HG03175 (cell line): ENCODE data around the gene CS.

ENCODE experiments used
- ATAC-seq: cut with Tn5 transposase; IDR thresholded peaks from one replicate; pipeline ENCODE4 v1.9.1; 2021; ENCODE audit warnings: mild to moderate bottlenecking, moderate library complexity; ENCODE audit not compliant: unreplicated experiment

The CS gene

GRCh38 chr12:56253091-56253490, 47.0 kb downstream of the CS start:
- ATAC-seq, result no peak

DNA sequence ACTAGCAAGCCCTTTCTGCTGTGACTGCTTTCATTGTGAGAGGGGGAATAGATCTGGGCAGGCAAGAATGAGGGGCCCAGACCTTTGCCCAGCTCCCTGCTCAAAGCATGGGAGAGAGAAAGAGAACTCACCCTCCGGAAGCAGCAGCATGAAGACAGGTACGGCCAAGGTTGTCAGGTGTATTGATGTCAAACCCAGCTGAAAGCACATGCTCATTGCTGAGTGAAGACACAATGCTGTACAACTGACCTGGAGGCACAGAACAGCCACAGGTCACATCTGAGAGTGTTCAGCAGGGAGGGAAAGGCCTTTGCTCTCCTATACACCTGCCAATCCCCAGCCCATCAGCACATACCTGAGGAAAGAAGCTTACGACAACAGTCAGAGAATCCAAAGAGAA, 47.5 kb downstream of the CS start:
- ATAC-seq, result no peak

GRCh38 chr12:56248711-56249110, 51.4 kb downstream of the CS start:
- no peak for ATAC-seq

DNA sequence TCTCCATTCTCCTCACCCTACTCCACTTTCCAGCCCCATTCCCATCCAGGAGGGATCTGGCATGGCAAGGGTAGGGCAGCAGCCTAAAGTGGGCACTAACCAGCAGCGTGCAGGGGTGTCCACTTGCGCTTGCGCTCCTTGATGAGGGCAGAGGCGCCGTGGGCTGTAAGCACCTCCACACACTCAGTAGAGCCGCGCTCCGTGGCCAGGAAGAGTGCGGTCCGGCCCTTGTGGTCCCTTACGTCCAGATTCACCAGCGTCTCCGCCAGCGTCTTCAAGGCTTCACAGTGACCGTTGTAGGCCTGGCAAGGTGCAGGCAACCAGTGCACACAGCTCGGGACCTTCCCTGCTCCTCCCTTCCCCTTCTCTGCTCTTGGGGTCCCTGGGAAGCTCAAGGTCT, 52.2 kb downstream of the CS start:
- ATAC-seq, result no peak

DNA sequence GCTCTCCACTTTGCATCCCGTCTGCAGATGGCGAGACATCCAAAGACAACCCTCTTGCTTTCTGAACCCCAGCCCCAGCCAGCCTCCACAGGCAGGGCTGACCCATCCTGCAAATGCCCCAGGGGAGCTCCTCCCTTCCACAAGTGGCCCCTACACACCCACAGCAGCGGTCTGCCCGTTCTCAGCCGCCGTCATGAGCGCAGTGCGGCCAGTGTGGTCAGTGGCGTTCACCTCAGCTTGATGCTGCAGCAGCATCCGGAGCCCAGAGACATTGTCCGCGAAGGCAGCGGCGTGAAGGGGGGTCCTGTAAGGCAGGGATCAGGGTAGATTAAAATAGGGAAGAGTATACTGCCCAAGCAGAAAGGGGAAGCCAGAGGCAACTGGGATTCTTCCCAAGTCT, 55.6 kb downstream of the CS start:
- no peak for ATAC-seq

GRCh38 chr12:56243731-56244181, 56.4 kb downstream of the CS start:
- ATAC-seq, result no peak

GRCh38 chr12:56242986-56243385, 57.1 kb downstream of the CS start:
- no peak for ATAC-seq

DNA sequence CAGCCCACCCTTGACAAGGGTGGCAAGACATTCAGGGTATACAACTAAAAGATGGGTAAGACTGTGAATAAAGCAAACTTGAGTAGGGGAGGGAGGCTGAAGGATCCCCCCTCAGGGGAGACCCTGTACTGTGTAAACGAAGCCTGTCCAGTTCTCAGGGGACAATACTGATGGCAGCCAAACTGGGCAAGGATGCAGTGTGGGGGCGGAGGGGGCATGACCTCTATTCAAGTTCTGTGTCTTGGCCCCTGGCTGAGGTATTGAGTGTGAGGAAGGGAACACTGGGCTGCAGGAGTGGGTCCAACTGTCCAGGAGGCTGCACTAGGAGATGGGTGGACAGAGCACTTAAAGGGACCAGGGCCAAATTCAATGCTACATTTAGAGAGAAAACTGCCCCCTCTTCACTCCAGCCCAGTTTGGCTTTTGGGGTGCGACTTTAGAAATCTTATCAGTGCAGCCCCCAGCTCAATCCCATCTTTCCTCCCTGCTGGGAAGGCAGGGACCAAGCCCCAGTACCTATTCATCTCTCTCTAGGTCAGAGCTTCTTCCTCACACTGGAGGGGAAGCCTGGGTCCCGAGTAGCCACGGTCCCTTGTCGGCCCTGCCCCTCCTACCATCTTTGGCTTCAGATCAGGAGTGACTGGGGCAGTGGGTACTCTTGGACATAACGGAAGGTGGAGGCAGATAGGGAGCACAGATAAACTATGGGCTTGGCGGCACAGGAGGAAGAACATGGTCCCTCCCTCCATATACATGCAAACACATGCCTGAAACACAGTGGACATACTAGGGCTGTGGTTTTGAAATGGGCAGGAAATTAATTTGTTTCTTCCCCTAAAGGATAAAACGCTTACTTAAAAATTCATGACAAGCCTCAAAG, 58.5 kb downstream of the CS start:
- no peak for ATAC-seq

GRCh38 chr12:56237552-56237951, 62.6 kb downstream of the CS start:
- ATAC-seq, result no peak

DNA sequence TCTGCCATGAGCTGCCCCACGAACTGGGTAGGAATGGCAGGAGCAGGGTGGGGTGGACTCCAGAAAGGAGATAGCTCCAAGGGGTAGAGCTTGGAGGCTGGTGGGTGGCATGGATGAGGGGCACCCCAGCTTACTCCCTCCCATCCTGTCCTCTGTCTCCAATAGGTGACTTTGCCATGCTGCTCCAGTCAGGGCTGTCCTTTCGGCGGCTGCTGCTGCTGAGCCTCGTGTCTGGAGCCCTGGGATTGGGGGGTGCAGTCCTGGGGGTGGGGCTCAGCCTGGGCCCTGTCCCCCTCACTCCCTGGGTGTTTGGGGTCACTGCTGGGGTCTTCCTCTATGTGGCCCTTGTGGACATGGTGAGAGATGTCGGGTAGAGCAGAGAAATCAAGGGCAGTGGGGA, 63.1 kb downstream of the CS start:
- ATAC-seq, result no peak

DNA sequence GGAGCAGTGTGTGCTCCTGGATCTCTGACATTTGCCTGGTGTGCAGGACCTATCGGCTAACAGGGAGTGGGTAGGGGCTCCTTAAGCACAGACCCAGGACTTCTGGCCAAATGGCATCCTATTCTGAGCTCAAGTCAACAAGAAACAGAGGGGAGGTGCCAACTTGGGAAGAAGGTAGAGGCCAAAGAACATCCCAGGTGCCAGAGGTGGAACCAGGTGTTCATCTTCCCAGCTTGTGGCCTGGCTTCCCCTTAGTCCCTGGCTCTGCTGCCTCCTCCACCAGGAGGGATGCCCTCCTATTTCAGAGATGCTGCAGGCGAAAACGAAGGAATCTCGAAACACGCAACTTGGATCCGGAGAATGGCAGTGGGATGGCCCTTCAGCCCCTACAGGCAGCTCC, 64.0 kb downstream of the CS start:
- no peak for ATAC-seq

DNA sequence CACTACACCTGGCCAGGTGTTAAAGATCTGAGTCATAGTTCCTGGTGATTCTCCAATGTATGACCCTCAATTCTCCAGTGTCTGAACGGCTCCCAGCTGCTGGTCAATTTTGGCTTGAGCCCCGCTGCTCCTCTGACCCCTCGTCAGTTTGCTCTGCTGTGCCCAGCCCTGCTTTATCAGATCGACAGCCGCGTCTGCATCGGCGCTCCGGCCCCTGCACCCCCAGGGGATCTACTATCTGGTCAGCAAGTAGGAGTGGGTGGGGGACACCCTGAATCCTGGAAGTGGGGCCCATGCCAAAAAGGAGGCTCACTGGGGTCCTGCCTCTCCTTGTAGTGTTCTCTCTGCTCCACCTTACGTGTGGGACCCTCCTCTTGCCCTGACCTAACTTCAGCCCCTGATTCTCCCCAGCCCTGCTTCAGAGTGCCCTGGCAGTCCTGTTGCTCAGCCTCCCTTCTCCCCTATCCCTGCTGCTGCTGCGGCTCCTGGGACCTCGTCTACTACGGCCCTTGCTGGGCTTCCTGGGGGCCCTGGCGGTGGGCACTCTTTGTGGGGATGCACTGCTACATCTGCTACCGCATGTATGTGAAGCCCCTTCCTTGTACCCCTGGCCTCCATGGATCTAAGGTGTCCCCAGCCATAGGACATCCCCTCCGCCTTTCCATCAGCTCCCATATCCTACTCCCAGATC, 65.2 kb downstream of the CS start:
- no peak for ATAC-seq

DNA sequence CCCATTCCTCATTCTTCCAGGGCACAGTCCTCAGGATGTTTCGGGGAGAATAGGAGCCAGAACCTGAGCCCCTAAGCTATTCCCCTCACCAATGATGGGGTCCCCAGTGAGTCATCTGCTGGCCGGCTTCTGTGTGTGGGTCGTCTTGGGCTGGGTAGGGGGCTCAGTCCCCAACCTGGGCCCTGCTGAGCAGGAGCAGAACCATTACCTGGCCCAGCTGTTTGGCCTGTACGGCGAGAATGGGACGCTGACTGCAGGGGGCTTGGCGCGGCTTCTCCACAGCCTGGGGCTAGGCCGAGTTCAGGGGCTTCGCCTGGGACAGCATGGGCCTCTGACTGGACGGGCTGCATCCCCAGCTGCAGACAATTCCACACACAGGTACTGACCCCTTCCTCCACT, 68.9 kb downstream of the CS start:
- no peak for ATAC-seq

GRCh38 chr12:56230432-56231183, 69.5 kb downstream of the CS start:
- ATAC-seq, result no peak

DNA sequence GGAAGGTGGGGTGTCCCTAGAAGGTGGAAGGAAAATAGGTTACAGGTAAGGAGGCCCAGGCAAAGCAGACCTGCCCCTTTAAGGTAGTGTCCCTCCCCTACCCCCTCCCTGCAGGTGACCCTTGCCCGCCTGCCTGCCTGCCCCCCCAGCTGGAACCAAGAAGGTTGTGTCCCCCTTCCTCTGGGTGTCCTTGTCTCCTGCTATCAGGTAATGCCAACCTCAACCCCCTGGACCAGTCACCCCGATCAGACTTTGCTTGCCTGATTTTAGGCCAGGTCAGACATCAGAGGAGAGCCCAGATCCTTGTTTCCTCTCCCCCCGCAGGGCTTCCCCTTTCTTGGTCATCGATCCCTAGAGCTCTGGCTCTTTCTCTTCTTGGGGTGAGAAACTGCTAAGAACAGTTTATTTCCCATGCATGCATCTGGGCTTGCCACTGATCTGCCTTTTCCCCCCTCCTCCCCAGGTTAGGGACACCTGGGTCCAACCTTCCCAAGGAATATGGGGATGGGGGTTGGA, 70.2 kb downstream of the CS start, which contains the start of gene SLC39A5:
Gene SLC39A5 (plus strand): TSS at position 136 of the 516 bp plus-strand sequence. CDS start 1,224 bp downstream, outside the sequence.
- ATAC-seq, result no peak

DNA sequence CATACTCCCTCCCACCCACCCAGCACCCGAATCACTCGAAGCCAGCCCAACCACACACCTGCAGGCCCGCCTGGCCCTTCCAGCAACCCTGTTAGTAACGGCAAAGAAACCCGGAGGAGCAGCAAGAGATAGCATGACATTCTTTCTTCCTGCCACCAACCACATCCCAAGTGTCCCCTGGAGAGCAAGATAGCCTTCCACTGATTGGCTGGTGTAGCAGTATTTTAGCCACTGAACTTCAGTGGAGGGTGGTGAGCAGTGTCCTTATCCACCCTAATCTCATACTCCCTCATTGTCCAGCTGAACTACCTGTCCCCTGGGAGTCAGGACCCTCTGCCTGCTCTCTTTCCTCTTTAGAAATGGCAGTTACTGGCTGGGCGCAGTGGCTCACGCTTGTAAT, 71.0 kb downstream of the CS start:
- ATAC-seq, result no peak

DNA sequence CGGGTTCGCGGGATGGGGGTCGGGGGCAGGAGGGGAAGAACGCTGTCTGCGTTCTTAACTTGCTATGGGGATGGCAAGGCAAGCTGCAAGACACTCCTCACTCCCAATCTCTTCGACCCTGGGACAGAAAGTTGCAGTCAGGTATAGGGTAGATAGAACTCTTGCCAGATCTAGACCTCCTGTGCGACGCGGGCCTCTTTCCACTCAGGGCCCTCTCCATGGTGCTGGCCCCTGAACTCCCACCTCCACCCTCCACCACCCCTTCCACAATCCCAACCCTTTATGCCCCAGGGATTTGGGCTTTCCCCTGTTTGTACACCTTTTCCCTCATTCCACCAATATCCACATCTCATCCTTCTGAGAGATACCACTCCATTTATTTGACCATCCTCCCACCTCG, 75.2 kb downstream of the CS start:
- ATAC-seq, result no peak

- ATAC-seq, result peak; percentile 73
Measured at GRCh38 chr12:56224102-56224701, 75.9 kb downstream of the CS start, which contains the start of gene NABP2. Gene NABP2, plus strand, starts transcription at chr12:56224342. Its CDS starts 515 bp downstream, at chr12:56224857.

DNA sequence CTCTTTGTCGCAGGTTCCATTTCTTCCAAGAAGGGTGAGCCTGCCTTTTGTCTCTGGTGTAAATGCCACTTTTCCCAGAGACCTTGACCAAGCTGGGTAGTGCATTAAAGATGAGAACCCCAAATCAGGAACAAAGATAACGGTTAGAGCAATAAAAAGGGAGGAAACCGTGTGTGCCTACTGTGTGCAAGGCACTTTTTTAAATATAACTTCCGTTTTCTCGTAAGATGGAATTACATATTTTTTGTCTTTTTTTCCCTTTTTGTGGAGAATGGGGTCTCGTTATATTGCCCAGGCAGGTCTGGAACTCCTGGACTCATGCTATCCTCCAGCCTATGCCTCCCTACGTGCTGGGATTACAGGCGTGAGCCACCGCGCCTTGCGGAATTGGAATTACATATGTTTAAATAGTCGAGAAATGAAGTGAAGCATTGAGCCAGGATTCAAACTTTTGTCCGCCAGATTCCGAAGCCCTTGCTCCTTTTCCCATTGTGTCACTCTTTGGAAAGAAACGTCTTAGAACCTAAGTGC, 76.5 kb downstream of the CS start:
- no peak for ATAC-seq

DNA sequence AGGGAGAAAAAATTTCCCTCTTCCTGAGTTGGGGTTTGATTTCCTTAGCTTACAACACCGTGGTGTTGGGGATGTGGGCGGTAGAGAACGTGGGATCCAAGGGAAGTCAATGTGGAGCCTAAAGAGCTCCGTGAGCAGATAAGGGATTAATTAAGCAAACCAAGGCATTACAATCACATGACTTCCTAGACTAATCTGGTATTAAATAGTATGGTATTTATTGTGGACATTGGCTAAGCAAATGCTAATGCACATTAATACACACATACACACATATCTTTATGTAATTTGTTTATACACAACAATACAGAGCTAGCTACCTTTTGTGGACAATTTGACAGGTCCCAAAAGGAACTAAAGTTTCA, 77.6 kb downstream of the CS start:
- ATAC-seq, result no peak
